ENCODE data around the gene HP1BP3. TPM values are rescaled to one million over a fixed set of nuclear protein-coding genes. Genes with fewer than 3 reads are reported as not detected.
A peak's percentile ranks its signal among the peaks of the same experiment; 100 is the strongest.

The HP1BP3 gene
- total and polyA plus RNA-seq, 5 experiments from 2014 or later: 220 to 362 (median 282) TPM

DNA sequence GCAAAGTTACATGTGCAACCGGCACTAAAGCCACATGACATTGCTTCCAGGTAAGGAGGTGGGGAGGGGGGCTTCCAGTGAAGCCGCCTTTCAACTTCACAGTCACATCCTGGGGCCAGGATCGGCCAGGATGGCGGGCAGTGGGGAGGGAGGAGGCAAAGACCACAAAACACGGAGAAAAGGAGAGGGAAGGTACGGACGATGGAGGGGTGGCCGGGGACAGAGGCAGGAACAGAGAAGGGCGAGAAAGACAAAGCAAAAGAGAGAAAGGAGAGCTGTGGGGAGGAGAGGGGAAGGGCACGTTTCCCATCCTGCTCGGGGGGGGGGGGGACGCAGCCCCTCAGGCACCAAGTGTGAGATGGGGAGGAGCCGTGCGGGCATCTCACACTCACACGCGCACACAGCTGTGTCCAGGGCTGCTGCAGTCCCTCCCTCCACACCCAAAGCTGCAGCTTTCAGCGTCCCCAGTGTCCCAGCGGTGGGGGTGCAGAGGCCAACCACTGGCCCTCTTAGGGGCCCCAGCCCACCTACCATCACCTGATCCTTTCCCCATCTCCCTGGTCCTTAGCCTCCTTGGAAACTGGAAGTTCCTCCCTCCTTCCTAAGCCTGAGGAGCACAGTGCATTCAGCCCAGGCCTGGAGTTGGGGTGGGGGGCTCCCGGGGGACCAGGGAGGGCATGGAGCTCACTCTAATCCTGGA is 57.0 kb downstream of the HP1BP3 start:
- no peak for ATAC-seq
- peaks cover 2 to 31% (median 12%) of the 10 kb centered on the region in 5 donors for H3K27me3 Mint-ChIP-seq
- H3K27ac Mint-ChIP-seq: peak overlapping the region in 2 of 10 donors; percentile 31 to 69
- no peaks in the 10 kb centered on the region for H3K9me3 Mint-ChIP-seq
- peaks cover 8 to 28% (median 22%) of the 10 kb centered on the region in 4 donors for H3K4me1 Mint-ChIP-seq
- H3K4me3 Mint-ChIP-seq: peak overlapping the region; percentile 62 to 92 (median 74)
- no peak for DNase-seq
- no peaks in the 10 kb centered on the region for H3K36me3 Mint-ChIP-seq
- POLR2A ChIA-PET: interaction anchor here (0.9 to 1.6 kb wide), 2 partner anchors 16 to 57 kb away, joined by 4 to 5 read pairs; partner anchors contain the start of gene HP1BP3

DNA sequence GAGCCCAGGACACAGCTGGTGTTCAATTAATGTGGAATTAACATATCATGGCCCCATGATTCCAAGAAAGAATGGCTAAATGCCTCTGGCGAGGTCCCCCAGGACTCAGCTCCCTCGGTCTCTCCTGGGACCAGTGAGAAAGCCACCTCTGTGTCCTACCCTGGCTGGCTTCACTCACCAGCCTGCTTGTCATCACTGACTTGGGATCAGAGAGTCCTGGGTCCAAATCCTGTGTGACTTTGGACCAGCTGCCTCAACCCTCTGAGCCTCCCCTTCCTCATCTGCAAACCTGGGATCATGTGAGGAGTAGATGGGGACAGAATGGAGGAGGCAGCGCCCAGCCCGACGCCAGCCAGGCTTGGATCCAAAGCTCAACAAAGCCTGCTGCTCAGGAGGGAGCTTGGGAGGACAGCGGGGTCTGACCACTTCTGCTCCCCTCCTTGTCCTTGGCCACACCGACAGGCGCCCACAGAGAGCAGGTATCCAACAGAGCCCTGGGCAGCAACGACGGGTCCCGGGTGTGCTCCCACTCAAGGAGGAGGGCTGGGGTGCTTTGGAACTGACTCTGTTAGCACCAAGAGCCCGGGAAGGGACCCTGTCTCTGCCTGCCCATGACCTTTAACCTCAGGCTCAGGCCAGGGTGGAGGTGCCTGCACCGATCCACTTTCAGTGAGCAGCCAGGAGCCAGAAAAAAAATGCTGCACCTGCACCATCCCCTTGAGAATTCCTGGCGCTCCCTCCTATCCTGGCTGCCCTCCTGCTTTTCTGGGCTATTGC is 57.8 kb downstream of the HP1BP3 start:
- DNase-seq (no peak), ATAC-seq (no peak)
- Mint-ChIP-seq H3K4me1 (peaks cover 8 to 28% (median 22%) of the 10 kb centered on the region in 4 donors), H3K36me3 (no peaks in the 10 kb centered on the region), H3K27ac (no peak overlapping the region), H3K27me3 (peaks cover 2 to 31% (median 12%) of the 10 kb centered on the region in 5 donors), H3K4me3 (peak overlapping the region in 3 of 10 donors; percentile 31 to 59 (median 40)), H3K9me3 (no peaks in the 10 kb centered on the region)
- POLR2A ChIA-PET: interaction anchor here (1.6 kb wide), 1 partner anchor 58 kb away, joined by 5 read pairs; the partner anchor contains the start of gene HP1BP3

DNA sequence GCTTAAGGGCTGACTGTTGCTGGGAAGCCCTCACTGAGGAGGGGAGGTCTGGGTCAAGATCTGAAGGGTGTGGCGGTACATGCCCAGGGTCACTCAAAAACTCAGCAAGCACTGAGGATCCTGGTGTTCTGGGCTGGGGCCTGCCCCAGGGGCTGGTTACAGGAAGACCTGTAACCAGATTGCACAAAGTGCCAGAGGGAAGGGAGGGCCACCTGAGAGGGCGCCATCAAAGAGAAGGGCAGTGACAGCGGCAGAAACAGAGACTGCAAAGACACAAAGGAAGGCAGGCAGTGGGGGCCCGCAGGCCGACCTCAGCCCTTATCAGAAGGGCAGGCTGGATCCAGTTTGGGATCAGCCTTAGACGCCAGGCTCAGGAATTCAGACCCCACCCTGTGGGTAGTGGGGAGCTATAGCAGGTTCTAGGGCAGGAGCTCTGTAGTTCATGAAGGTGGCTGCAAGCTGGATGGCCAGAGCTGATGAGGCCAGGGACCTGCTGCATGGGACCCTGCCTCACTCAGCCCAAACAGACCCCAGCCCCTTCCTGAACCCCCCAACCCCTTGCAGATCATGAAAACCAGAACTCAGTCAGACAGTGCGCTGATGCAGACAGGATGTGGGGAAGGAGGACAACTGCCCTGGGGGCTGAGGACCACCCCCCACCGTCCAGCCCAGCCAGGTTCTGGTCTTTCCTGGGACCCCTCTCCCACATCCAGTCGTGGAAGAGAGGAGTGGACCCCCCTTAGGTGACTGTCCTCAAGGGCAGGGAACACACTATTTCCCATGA is 58.5 kb downstream of the HP1BP3 start:
- no peak for ATAC-seq
- Mint-ChIP-seq H3K4me3 (peak overlapping the region in 2 of 10 donors; percentile 19 to 31), H3K9me3 (no peaks in the 10 kb centered on the region), H3K27ac (no peak overlapping the region), H3K36me3 (no peaks in the 10 kb centered on the region), H3K27me3 (peaks cover 2 to 31% (median 12%) of the 10 kb centered on the region in 5 donors), H3K4me1 (peaks cover 8 to 25% (median 21%) of the 10 kb centered on the region in 4 donors)
- DNase-seq: no peak
- POLR2A ChIA-PET: interaction anchor here (0.5 kb wide), 1 partner anchor 1325 kb away, joined by 5 read pairs; no protein-coding TSS in a partner anchor

DNA sequence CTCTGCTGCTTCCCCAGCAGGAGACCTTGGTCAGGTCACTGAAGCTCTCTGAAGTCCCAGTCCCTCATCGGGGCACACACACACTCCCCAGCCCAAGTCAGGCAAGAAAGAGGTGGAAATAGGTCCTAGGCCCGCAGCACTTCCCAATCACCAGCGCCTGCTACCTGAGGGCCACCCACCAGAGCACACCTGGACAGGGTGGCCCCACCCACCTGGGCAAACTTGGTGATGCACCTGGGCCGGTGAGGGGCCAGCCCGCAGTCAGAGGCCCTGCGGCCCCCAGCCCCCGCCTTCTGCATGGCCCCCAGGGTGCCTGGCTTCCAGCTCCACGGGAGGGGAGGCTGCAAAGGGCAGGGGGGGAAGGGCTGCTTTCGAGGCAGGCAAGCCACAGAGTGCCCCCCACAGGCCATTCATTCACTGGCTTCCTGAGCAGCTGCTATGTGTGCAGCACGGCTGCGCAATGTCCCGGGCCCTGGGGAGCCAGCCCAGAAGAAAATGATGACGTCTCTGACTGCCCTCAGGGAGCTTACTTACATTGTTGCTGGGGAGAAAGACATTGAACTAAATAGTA is 59.3 kb downstream of the HP1BP3 start:
- Mint-ChIP-seq H3K27ac (no peak overlapping the region), H3K27me3 (peaks cover 2 to 31% (median 11%) of the 10 kb centered on the region in 5 donors), H3K9me3 (no peaks in the 10 kb centered on the region), H3K4me3 (peak overlapping the region in 2 of 10 donors; percentile 19 to 31), H3K36me3 (no peaks in the 10 kb centered on the region), H3K4me1 (peaks cover 8 to 19% (median 14%) of the 10 kb centered on the region in 4 donors)
- POLR2A ChIA-PET: interaction anchor here (0.5 kb wide), 1 partner anchor 1325 kb away, joined by 5 read pairs; no protein-coding TSS in a partner anchor
- DNase-seq (no peak), ATAC-seq (no peak)

DNA sequence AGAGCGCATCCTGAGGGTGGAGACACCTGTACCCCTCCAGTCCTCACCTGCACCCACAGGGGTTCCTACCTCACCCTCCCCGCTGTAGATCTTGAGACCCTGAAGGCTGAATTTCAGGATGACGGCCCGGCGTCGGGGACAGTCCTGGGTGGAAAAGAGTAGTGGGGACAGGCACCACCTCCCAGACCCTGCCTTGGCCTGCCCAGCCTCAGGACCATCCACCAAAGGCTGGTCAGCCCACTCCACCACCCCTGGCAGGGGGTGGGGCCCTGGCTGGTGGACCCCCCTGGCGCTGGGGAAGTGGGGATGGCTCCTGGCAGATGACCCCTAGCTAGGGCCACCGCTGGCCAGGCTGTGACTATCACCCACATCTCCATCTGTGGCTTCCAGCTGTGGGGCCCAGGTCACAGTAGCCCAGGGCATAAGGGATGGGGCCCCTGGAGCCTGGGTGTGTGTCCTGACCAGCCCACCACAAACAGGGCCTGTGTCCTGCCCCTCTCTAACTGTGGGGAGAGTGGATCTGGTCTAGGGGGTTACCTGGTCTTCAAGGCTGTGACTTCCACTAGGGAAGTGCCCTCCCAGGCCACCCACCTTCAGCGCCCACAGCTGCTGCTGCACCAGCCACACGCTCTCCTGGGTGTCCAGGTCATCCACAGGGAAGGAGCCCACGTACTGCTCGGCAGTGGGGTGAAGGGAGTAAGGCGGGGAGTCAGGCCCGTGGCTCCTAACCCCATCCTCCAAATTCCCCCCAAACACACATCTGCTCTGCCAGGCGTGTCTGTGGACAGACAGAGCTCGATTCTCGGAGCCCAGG is 60.0 kb downstream of the HP1BP3 start:
- no peak overlapping the region for H3K4me3 Mint-ChIP-seq
- POLR2A ChIA-PET: no interaction called here
- ATAC-seq: no peak
- no peak overlapping the region for H3K27ac Mint-ChIP-seq
- no peaks in the 10 kb centered on the region for H3K9me3 Mint-ChIP-seq
- peaks cover 3 to 37% (median 14%) of the 10 kb centered on the region in 5 donors for H3K27me3 Mint-ChIP-seq
- DNase-seq: peak in 1 of 10 donors; percentile 60
- H3K36me3 Mint-ChIP-seq: no peaks in the 10 kb centered on the region
- H3K4me1 Mint-ChIP-seq: peaks cover 6 to 17% (median 11%) of the 10 kb centered on the region in 4 donors

DNA sequence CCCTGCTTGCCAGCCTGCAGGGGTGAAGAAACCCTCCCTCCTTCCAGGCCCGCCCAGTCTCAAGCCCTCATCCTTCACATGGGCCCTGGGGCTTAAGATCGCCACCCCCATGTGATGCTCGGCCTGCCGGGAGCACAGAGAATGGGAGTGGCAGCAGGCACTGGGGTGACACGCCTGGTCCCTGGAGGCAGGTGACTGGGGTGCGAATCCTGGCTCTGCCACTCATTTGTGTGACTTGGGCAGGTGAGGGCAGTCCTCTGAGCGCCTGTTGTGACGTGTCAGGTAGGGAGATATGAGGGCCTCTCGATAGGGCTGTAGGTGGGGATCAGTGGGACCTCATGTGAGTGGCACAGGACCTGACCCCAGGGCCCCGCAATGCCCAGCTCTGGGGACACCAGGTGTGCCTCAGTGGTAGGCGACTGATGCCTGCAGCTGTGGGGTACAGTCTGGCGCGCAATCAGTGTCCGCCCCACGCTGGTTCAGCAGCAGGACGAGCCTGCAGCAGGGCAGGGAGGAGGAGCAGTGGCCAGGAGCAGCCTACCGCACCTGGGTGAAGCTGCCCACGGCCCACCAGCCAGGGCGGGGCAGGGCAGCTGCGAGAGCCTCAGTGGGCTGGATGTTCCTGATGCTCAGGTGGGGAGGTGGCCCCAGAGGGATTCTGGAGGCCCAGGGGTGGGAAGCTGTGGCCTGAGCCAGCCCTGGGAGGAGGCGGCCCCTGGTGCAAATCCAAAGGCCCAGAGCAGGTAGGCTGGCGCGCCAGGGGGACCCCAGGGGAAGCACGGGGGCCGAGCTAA is 60.8 kb downstream of the HP1BP3 start:
- no peak for ATAC-seq
- POLR2A ChIA-PET: no interaction called here
- H3K9me3 Mint-ChIP-seq: no peaks in the 10 kb centered on the region
- H3K27ac Mint-ChIP-seq: no peak overlapping the region
- peaks cover 3 to 40% (median 12%) of the 10 kb centered on the region in 5 donors for H3K27me3 Mint-ChIP-seq
- H3K36me3 Mint-ChIP-seq: no peaks in the 10 kb centered on the region
- peaks cover 4 to 14% (median 10%) of the 10 kb centered on the region in 4 donors for H3K4me1 Mint-ChIP-seq
- DNase-seq: no peak
- no peak overlapping the region for H3K4me3 Mint-ChIP-seq

DNA sequence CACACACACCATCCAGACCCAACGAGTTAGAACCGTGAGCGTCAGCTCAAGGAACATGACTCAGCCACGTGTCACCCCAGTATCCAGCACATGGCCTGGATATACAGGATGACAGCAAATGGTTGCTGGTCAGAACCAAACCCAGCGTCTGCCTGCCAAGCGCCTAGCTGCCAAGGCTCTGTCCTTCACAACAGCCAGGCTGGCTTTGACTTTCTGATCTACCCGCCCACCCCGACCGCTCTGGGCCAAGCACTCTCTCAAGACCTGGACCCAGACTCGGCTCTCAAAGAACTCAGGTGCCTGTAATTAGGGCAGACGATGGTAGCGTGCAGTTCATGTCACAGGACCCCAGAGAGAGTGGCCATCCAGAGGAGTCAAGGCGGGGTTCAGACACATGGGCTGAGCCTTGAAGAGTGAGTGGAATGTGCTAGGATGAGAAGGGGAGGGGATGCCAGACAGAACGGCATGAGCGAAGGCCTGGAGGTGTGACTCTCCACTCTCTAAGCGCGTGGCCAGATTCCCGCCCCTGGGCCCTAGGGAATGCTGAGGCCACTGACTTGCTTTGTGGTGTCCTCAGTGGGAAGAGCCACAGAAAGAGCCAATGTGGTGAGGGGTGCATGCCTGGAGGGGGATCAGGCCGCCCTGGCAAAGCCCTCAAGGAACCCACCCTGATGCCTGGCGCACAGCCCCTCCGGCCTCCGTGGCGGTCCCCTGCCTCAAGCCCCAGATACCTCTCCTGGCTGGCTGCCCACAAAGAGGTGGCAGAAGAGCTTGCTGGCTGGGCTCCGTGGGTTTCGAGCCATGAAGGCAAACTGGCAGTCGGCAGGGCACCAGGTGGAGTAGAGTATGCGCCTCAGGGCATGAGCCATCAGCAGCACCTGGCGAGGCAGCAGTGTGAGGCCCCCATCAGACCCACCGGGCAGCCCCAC is 61.7 kb downstream of the HP1BP3 start:
- H3K27ac Mint-ChIP-seq: no peak overlapping the region
- DNase-seq: no peak
- H3K4me3 Mint-ChIP-seq: peak overlapping the region in 1 of 10 donors; percentile 24
- H3K9me3 Mint-ChIP-seq: no peaks in the 10 kb centered on the region
- POLR2A ChIA-PET: no interaction called here
- H3K27me3 Mint-ChIP-seq: peaks cover 3 to 37% (median 11%) of the 10 kb centered on the region in 5 donors
- peaks cover 4 to 11% (median 7%) of the 10 kb centered on the region in 4 donors for H3K4me1 Mint-ChIP-seq
- ATAC-seq: no peak
- H3K36me3 Mint-ChIP-seq: no peaks in the 10 kb centered on the region

DNA sequence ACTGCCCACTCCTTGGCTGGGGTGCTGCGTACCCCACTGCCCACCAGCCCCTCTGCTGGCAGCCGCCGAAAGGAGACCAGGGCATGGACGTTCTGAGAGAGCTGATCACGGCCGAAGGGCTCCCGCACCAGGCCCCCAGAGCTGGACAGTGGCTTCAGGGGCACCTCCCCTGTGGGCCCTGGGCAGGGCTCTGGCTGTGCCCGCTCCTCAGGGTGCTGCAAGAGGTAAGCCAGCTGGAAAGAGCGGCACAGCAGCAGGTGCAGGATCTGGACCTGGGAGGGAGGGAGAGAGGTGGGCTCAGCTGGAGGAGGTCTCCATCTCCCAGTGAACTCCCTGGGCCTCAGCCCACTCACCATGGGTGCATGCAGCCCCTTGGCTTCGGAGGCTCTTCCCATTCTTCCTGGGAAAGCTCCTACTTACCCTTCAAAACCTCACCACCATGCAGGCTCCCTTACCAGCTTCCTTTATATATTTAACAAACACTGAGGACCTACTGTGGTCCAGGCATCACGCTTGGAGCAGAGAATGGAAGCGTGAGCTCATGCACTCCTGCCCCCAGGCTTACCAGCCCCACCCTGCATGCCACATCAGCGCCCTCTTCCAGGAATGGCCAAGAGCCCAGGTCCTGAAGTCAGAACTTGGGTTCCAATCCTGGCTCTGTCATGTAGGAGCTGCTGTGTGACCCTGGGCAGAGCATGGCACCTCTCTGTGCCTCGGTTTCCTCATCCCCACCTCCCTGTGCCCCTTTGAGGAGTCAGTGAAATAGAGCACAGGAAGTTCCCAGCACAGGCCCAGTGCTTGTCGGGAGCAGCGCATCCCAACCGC is 62.5 kb downstream of the HP1BP3 start:
- no peaks in the 10 kb centered on the region for H3K36me3 Mint-ChIP-seq
- no peak for ATAC-seq
- no peaks in the 10 kb centered on the region for H3K9me3 Mint-ChIP-seq
- POLR2A ChIA-PET: interaction anchor here (0.5 kb wide), 1 partner anchor 51 kb away, joined by 3 read pairs; no protein-coding TSS in a partner anchor
- peaks cover 0 to 4% (median under 1%) of the 10 kb centered on the region in 4 donors for H3K4me1 Mint-ChIP-seq
- no peak overlapping the region for H3K4me3 Mint-ChIP-seq
- DNase-seq: no peak
- peaks cover 2 to 29% (median 8%) of the 10 kb centered on the region in 5 donors for H3K27me3 Mint-ChIP-seq
- no peak overlapping the region for H3K27ac Mint-ChIP-seq

DNA sequence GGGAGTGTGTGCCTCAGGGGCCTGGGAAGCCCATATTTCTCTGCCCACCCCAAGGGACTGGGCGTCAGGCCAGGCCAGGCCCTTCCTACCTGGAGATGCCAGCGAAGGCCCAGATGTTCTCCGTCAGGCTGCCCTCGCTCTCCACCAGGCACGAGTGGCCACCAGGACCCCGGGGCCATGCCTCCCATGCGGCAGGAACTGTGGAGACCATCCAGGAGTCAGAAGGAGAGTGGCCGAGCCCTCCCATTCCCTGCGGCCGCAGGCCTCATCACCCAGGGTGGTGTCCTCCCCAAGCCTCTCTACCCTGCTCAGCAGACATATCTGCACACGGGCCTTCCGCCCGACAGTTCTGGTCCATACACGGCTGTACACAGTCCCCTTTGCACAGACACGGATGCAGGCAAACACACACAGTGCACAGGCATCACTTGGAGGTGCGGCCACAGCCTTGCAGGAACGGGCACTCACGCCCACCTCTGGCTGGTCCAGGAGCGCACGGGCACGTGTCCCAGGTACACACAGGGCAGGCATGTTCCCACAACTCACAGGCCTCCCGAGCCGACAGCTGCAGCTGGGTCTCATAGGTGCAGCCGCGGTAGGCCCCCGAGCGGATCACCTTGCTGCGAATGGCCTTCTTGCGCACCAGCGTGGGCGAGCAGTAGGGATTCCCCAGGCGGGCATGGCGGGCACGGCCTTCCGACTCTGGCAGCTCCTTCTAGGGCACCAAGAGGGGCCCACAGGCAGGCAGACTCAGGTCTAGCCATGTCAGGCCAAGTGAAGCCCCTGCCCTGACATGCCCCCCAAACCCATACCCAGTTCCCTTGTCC is 63.4 kb downstream of the HP1BP3 start:
- POLR2A ChIA-PET: no interaction called here
- ATAC-seq: no peak
- DNase-seq: no peak
- Mint-ChIP-seq H3K9me3 (no peaks in the 10 kb centered on the region), H3K36me3 (no peaks in the 10 kb centered on the region), H3K4me1 (peaks cover under 1 to 6% (median 2%) of the 10 kb centered on the region in 4 donors), H3K4me3 (no peak overlapping the region), H3K27me3 (peaks cover 3 to 25% (median 8%) of the 10 kb centered on the region in 5 donors), H3K27ac (no peak overlapping the region)

All from naive thymus-derived CD8-positive, alpha-beta T cell (primary cell).